Smooth muscle cell of the brain vasculature (primary cell): ENCODE measurements around the gene GPR171.
"Not testable (repeated sequence)": the region's sequence is repeated elsewhere in the genome, so short reads cannot be mapped to it uniquely, and the experiment has no call there.

Experiments
- DNase-seq: peaks from one replicate; pipeline ENCODE4 v3.0.0-alpha.2; 2012; ENCODE audit warnings: low read depth, low spot score

GPR171 gene

GRCh38 chr3:151178208-151178845, 24.7 kb downstream of the GPR171 start:
- DNase-seq, result no peak

DNA sequence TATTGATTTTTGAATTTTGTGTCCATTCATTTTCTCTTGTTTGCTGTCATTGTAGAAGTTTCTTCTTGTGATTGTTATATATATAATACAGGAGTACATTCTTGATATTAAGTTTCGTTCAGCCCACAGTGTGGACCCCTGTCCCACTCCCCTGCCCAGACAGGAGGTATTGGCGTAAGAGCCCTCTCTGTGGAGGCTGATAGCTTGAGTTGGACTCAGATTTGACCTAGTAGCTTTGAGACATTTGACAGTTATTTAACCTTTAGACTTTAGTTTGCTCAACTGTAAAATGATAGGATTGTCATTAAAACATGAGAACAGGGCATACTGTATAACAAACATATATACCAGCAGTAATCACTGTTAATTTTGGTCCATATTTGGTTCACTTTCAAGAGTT, 27.1 kb downstream of the GPR171 start:
- DNase-seq, result no peak

- DNase-seq, result no peak
Measured at GRCh38 chr3:151174351-151174750, 28.7 kb downstream of the GPR171 start.

- DNase-seq, result peak; percentile 28
Measured at GRCh38 chr3:151171145-151171757, 31.8 kb downstream of the GPR171 start.

- not testable (repeated sequence) for DNase-seq
Measured at GRCh38 chr3:151169948-151170679, 32.9 kb downstream of the GPR171 start.

DNA sequence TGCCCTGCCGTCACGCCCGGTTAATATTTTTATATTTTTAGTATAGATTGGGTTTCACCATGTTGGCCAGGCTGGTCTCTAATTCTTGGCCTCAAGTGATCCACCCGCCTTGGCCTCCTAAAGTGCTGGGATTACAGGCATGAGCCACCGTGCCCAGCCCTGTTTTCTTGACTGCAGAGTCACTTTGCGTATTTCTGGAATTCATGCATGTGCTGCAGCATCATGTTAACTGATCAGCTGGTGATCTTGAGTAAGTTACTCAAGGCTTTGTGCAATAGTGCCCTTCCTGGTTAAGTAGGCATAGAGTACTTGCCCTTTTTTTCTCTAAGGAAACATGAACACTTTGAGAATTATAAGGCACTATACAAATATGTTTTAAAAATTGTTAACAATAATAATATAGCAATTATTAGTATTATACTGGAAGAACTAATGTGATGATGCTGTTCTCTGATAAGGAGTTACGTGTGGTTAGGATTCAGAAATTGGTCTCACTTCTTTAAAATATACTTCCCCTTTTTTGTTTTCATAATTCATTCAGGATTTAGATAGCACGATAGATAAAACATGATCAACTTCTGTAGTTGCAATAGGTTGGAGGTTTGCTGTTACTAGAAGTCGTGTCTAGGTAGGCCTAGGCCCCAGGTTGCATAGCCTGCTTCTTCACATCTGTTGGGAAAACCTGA, 33.6 kb downstream of the GPR171 start:
- no peak for DNase-seq

DNA sequence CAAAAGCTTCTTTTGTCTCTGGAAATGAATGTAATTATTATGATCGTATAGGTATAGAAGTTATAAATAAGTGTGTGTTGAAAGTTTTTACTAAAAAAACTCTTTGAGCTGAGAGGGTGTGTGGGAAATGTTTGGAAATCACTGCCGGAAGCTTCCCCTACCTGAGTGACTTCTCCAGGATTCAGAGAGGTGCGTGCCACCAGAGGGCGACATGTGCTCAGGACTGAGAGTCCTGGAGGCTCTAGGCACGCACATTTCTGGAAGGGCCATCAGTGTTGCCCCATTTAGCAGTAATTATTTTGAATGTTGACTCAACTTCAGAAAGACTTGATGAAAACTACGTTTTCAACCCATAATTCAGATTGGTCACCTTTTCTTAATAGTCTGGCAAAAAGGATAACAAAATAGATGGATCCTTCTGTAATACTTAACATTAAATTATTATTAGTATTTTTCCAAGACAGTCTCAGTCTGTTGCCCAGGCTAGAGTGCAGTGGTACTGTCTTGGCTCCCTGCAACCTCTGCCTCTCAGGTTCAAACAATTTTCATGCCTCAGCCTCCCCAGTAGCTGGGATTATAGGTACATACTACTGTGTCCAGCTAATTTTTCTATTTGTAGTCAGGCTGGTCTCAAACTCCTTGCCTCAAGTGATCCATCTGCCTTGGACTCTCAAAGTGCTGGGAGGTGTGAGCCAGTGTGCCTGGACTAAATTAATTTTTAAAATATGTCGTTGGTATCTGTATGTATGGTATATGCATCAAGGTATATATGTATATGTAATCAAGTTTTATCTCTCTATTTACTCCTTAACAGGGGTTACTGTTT, 34.5 kb downstream of the GPR171 start:
- DNase-seq, result no peak

GRCh38 chr3:151166161-151166560, 36.9 kb downstream of the GPR171 start:
- DNase-seq, result no peak

GRCh38 chr3:151165226-151165625, 37.8 kb downstream of the GPR171 start:
- no peak for DNase-seq

GRCh38 chr3:151159806-151160205, 43.2 kb downstream of the GPR171 start:
- DNase-seq, result no peak

DNA sequence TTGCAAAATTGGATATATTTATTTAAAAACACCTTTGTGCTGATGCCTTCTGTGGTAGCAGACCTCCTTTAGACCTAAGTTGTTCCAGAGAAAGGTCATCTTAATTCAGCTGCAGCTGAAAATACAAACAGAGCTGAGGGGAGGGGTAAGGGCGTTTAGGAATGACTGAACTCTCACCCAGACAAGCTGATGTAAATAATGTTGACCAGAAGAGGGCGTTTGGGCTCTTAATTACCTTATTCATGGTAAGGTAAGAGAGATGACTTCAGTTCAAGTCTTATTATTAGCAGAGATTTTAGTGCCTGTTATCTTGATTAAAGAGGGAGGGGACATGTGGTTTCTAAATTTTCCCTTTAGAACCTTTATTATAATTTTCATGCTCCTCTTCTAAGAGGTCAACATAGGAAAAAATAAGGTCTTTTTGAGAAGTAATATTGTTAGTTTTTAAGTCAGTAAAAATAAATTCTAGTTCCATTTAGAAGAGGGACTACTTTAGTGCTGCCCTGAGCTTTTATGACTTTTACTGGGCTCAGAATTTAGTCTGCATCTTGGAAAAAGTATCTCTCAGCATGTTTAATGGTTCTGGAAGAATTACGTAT, 46.3 kb downstream of the GPR171 start:
- peak; percentile 39 for DNase-seq

DNA sequence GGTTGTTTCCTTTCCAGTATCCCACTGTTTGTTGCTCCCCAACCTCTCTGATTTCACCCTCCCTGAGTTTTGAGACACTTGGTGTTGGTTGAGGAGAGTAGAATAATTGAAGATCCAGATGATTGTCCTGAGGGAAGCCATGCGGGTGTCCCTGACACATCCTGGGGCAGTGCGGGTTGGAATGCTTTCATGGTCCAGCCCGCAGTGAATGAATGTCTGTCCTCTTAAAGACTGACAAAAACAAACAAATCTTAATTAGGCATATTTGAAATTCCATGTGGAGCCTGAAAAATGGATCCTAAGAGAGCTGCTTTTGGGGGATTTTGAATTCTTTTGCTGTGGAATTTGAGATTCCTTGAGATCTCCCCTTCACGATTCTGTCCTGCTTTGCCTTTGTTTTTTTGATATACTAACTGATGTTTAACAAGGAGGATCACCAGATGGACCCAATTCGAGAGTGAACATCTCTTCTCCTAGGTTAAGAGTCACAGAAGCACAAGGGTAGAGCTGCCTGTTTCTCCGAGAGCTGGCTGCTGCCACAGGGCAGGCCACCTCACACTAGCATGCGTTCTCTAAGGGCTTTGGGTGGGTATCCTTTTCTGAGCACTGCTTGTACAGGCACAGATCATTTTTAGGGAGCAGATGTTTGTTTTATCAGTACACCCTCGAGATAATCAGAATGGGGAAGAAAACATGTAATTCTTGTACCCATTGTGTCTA, 47.4 kb downstream of the GPR171 start:
- no peak for DNase-seq

DNA sequence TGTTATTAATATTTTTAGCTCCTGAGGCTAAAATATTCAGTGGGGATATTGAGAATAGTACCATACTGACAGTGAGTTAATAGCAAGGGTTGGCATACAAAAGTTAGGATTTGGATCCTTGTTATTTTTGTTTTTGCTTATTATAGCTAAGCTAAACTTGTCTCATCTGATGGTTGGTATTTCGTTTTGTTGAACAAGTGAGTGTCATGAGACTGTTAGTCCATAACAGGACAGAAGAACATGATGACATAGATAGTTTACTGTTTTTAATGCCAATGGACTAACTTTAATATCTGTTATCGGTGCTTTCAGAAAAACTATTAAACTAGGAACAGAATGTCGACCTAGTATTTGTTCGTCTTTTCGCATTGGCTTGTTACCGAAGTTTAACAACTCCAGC, 48.5 kb downstream of the GPR171 start:
- no peak for DNase-seq

- no peak for DNase-seq
Measured at GRCh38 chr3:151152455-151153079, 50.4 kb downstream of the GPR171 start.
